GM18519 (cell line): ENCODE data around the gene CNST.
A peak's percentile ranks its signal among the peaks of the same experiment; 100 is the strongest.
"Not testable (repeated sequence)": the region's sequence is repeated elsewhere in the genome, so short reads cannot be mapped to it uniquely, and the experiment has no call there.

ENCODE experiments used
- ATAC-seq: cut with Tn5 transposase; IDR thresholded peaks from one replicate; pipeline ENCODE4 v1.9.1; 2021; ENCODE audit warnings: mild to moderate bottlenecking, moderate library complexity; ENCODE audit not compliant: unreplicated experiment, low FRiP score

Gene CNST

GRCh38 chr1:246699095-246699735, 133.0 kb downstream of the CNST start:
- ATAC-seq = peak; percentile 81

GRCh38 chr1:246703581-246703980, 137.3 kb downstream of the CNST start:
- ATAC-seq = no peak

- no peak for ATAC-seq
These were observed 139.1 kb downstream of the CNST start for GRCh38 chr1:246705368-246705767.

GRCh38 chr1:246708166-246708565, 141.9 kb downstream of the CNST start:
- no peak for ATAC-seq

- ATAC-seq = no peak
These were observed 142.9 kb downstream of the CNST start for GRCh38 chr1:246709196-246709595.

GRCh38 chr1:246709835-246710234, 143.6 kb downstream of the CNST start:
- ATAC-seq = no peak

GRCh38 chr1:246711548-246712003, 145.3 kb downstream of the CNST start:
- no peak for ATAC-seq

- not testable (repeated sequence) for ATAC-seq
These were observed 146.2 kb downstream of the CNST start for GRCh38 chr1:246712428-246712827.
